SU-DHL-6 (cell line): ENCODE measurements around the gene CDK6.

ENCODE experiments used
- H2AFZ ChIP-seq: fragments of 200-600 bp; sonication (generic); 2 replicates; pipeline ENCODE4 v1.6.1; 2014; ENCODE audit warnings: low read depth, mild to moderate bottlenecking, moderate library complexity, mixed read lengths, antibody characterized with exemption, low read length; ENCODE audit not compliant: severe bottlenecking
- H3F3A ChIP-seq: fragments of 200-600 bp; shearing (Covaris generic); 2 replicates; pipeline ENCODE4 v1.6.0; 2016; ENCODE audit warnings: antibody characterized with exemption, mild to moderate bottlenecking; ENCODE audit not compliant: insufficient read depth
- H3K27ac ChIP-seq: fragments of 200-600 bp; sonication (generic); 2 replicates; pipeline ENCODE4 v1.5.1; 2016; ENCODE audit warnings: low read depth, mild to moderate bottlenecking, low read length, moderate library complexity, mixed read lengths
- H3K27me3 ChIP-seq: fragments of 200-600 bp; sonication (generic), shearing (Covaris generic); 2 replicates; pipeline ENCODE4 v1.6.0; 2014; ENCODE audit warnings: mild to moderate bottlenecking, low read length
- H3K36me3 ChIP-seq: fragments of 200-600 bp; sonication (generic); 2 replicates; pipeline ENCODE4 v1.6.1; 2014; ENCODE audit warnings: mild to moderate bottlenecking, low read length, mixed read lengths
- H3K4me2 ChIP-seq: fragments of 300-600, 200-600 bp; shearing (Covaris generic), sonication (generic); 2 replicates; pipeline ENCODE4 v1.6.0; 2014; ENCODE audit warnings: low read length, low read depth, mild to moderate bottlenecking; ENCODE audit not compliant: poor library complexity, severe bottlenecking
- H3K4me3 ChIP-seq: fragments of 200-600 bp; sonication (generic); 2 replicates; pipeline ENCODE4 v1.5.1; 2014; ENCODE audit warnings: antibody characterized with exemption, low read length, mild to moderate bottlenecking, mixed read lengths; ENCODE audit not compliant: insufficient read depth, poor library complexity, severe bottlenecking
- H3K79me2 ChIP-seq: fragments of 200-600 bp; sonication (generic); 2 replicates; pipeline ENCODE4 v1.6.1; 2014; ENCODE audit warnings: mild to moderate bottlenecking, low read length, moderate library complexity; ENCODE audit not compliant: insufficient read depth
- H3K9ac ChIP-seq: fragments of 200-600 bp; sonication (generic); 2 replicates; pipeline ENCODE4 v1.7.0; 2014; ENCODE audit warnings: mild to moderate bottlenecking, low read length
- H3K9me2 ChIP-seq: fragments of 200-600 bp; sonication (generic); replicated peaks from 2 replicates; pipeline ENCODE4 v1.6.1; 2014; ENCODE audit warnings: low read length; ENCODE audit not compliant: insufficient read depth
- H3K9me3 ChIP-seq: fragments of 200-600 bp; sonication (generic); 2 replicates; pipeline ENCODE4 v1.6.1; 2014; ENCODE audit warnings: low read length, mixed read lengths; ENCODE audit not compliant: insufficient read depth
- H4K20me1 ChIP-seq: fragments of 200-600 bp; sonication (generic); 2 replicates; pipeline ENCODE4 v1.6.1; 2014; ENCODE audit warnings: low read depth, mild to moderate bottlenecking, antibody characterized with exemption, low read length, moderate library complexity, mixed read lengths
- CTCF ChIP-seq: fragments of 200-600 bp; sonication (generic); IDR thresholded peaks from one replicate; pipeline ENCODE4 v1.5.1; 2017; ENCODE audit warnings: antibody characterized with exemption, mild to moderate bottlenecking, low read length, moderate library complexity; ENCODE audit not compliant: insufficient read depth, poor library complexity, severe bottlenecking
- EZH2phosphoT487 ChIP-seq: fragments of 200-600 bp; sonication (generic), shearing (Covaris generic); conservative IDR thresholded peaks from 2 replicates; pipeline ENCODE4 v1.6.1; 2018; ENCODE audit warnings: mild to moderate bottlenecking, antibody characterized with exemption, low read length, moderate library complexity, mixed read lengths

Gene CDK6

GRCh38 chr7:92834507-92835260, 1.7 kb downstream of the CDK6 start:
- peak overlapping the region; percentile 58 for H2AFZ ChIP-seq
- TF ChIP-seq CTCF (no peak), EZH2phosphoT487 (no peak)
- H3K27ac ChIP-seq: peak overlapping the region; percentile 78
- peak overlapping the region; percentile 64 for H3K9ac ChIP-seq
- H3K9me2 ChIP-seq: no peaks in the 10 kb centered on the region
- H3K4me3 ChIP-seq: peak overlapping the region; percentile 58
- peaks cover 44% of the 10 kb centered on the region for H3K79me2 ChIP-seq
- peaks cover 8% of the 10 kb centered on the region for H3F3A ChIP-seq
- peaks cover 4% of the 10 kb centered on the region; the same call in 1 of the 2 replicates for H3K36me3 ChIP-seq
- H3K27me3 ChIP-seq: no peaks in the 10 kb centered on the region
- peak overlapping the region; percentile 85 for H3K4me2 ChIP-seq
- H4K20me1 ChIP-seq: no peaks in the 10 kb centered on the region
- no peaks in the 10 kb centered on the region for H3K9me3 ChIP-seq

DNA sequence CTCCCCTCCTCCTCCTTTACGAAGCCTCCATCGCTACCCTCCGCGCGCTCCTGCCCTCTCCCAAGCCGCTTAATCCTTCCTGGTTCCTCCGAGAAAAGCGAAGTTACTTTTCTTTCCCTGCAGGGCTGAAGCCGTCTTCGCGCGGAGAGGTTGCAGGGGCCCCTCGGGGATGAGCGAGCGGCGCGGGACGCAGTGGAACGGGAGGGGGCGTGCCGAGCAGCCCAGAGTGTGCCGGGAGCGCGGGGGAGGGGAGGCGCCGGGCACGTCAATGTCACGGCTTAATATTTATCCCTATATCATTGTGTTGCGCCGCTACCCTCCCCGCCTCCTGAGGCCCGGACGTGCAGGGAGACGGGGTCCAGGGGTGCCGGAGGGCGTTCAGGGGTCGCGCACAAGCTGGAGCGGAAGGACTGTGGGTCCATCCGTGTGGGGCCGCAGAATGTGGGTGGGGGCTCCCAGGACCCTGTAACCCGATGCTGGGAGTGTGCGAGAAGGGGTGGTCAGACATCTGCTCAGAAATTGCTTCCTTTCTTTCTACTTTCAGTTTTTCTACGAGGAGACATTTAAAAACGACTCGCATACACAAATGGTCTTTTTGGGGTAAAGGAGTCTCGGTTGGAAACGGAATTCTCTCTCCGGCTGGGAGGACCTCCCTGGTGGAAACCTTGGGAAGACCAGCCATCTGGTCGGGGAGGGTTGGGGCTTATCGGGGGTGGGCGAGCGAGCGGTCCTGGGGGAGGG, 2.4 kb downstream of the CDK6 start:
- Histone ChIP-seq H3K9ac (peak overlapping the region; percentile 64), H2AFZ (peak overlapping the region; percentile 58), H3K27ac (peak overlapping the region; percentile 78)

DNA sequence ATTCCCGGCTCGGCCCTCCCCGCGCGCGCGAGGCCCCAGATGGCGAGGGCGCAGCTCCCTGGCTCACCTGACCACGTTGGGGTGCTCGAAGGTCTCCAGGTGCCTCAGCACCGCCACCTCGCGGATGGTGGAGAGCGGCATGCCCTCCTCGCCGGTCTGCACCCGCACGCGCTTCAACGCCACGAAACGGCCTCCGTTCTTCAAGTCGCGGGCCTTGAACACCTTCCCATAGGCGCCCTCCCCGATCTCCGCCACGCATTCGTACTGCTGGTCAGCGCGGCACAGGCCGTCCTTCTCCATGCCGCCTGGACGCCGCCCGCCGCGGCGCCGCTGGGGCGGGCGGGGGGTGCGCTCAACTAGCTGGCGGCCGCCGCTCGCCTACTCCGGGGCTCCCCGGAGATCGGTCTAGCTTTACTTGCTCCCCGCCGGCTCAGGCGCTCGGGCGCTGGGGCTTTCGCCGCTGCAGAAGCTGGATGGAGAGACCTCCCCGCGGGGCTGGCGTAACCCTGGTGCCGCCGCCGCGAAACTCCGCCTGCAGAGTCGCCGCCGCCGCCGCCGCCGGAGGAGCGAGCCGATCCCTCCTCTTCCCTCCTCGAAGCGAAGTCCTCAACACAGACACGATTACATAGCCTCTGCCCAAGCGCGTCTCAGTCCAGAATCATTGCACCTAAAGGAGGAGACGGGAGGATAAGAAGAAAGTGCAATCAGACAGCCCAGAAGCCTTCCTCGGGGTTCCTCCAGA, 3.2 kb downstream of the CDK6 start:
- Histone ChIP-seq H3F3A (peaks cover 8% of the 10 kb centered on the region), H3K27me3 (no peaks in the 10 kb centered on the region), H3K9me2 (no peaks in the 10 kb centered on the region), H3K27ac (peak overlapping the region; percentile 78), H3K9me3 (no peaks in the 10 kb centered on the region), H3K9ac (peak overlapping the region; percentile 64), H4K20me1 (no peaks in the 10 kb centered on the region), H3K4me2 (peak overlapping the region; percentile 85), H3K4me3 (peak overlapping the region; percentile 58), H2AFZ (peak overlapping the region; percentile 58), H3K79me2 (peaks cover 55% of the 10 kb centered on the region), H3K36me3 (peaks cover 4% of the 10 kb centered on the region; the same call in 1 of the 2 replicates)
- TF ChIP-seq EZH2phosphoT487: no peak
- peak; percentile 96 for TF ChIP-seq CTCF

More for the DNA sequence above, 2.4 kb downstream of the CDK6 start:
- peak overlapping the region; percentile 85 for H3K4me2 ChIP-seq
- H3K36me3 ChIP-seq: peaks cover 4% of the 10 kb centered on the region; the same call in 1 of the 2 replicates
- TF ChIP-seq CTCF: no peak
- TF ChIP-seq EZH2phosphoT487: no peak
- peak overlapping the region; percentile 58 for H3K4me3 ChIP-seq
- H4K20me1 ChIP-seq: no peaks in the 10 kb centered on the region
- no peaks in the 10 kb centered on the region for H3K9me3 ChIP-seq
- peaks cover 8% of the 10 kb centered on the region for H3F3A ChIP-seq
- H3K79me2 ChIP-seq: peaks cover 50% of the 10 kb centered on the region
- H3K27me3 ChIP-seq: no peaks in the 10 kb centered on the region
- H3K9me2 ChIP-seq: no peaks in the 10 kb centered on the region
